WTC11 (cell line): ENCODE data around the gene GNAL. TPM values are rescaled to one million over a fixed set of nuclear protein-coding genes. Genes with fewer than 3 reads are reported as not detected.

Experiments
- ATAC-seq: fragments of 200-7000 bp; cut with Tn5 transposase; 2 replicates; pipeline ENCODE4 v1.10.0; 2021; ENCODE audit warnings: mild to moderate bottlenecking, moderate library complexity
- CTCF ChIA-PET: fragments of 300-600 bp; sonication (Branson Sonifier 250); formaldehyde crosslinking; loops from one replicate; lab custom pipeline; 2021; ENCODE audit warnings: antibody characterized with exemption; lab: Charles Lee
- POLR2A ChIA-PET: fragments of 350-600 bp; sonication (Branson Sonifier 250); formaldehyde crosslinking; loops from one replicate; lab custom pipeline; 2021; ENCODE audit warnings: antibody characterized with exemption; lab: Charles Lee
- DNase-seq: peaks from one replicate; pipeline ENCODE4 v3.0.0; 2021; ENCODE audit warnings: low spot score
- H3K27ac Mint-ChIP-seq: 2 replicates; pipeline ENCODE4 v1.8.0; 2021; ENCODE audit warnings: mixed read lengths
- H3K27me3 Mint-ChIP-seq: 2 replicates; pipeline ENCODE4 v1.8.0; 2021; ENCODE audit warnings: low read depth, mild to moderate bottlenecking, moderate library complexity, mixed read lengths
- H3K36me3 Mint-ChIP-seq: 2 replicates; pipeline ENCODE4 v1.8.0; 2021; ENCODE audit warnings: mixed read lengths
- H3K4me1 Mint-ChIP-seq: 2 replicates; pipeline ENCODE4 v1.8.0; 2022; ENCODE audit warnings: mixed read lengths
- H3K4me3 Mint-ChIP-seq: 2 replicates; pipeline ENCODE4 v1.8.0; 2021; ENCODE audit warnings: mild to moderate bottlenecking, moderate library complexity, mixed read lengths
- H3K9me3 Mint-ChIP-seq: 2 replicates; pipeline ENCODE4 v1.8.0; 2021; ENCODE audit warnings: mixed read lengths
- CREM ChIP-seq: sonication (generic); formaldehyde crosslinking; IDR thresholded peaks from 2 replicates; pipeline ENCODE4 v1.8.1; 2022; ENCODE audit warnings: mild to moderate bottlenecking, missing genetic modification reagents, moderate library complexity
- FOXP1 ChIP-seq: sonication (generic); formaldehyde crosslinking; IDR thresholded peaks from 2 replicates; pipeline ENCODE4 v1.8.0; 2022; ENCODE audit warnings: missing genetic modification reagents, mild to moderate bottlenecking, moderate library complexity, borderline replicate concordance
- GABPB1 ChIP-seq: sonication (generic); formaldehyde crosslinking; IDR thresholded peaks from 2 replicates; pipeline ENCODE4 v1.8.1; 2023; ENCODE audit warnings: mild to moderate bottlenecking, missing genetic modification reagents
- GTF2I ChIP-seq: fragments of 250-450 bp; sonication (Bioruptor Pico); conservative IDR thresholded peaks from 2 replicates; pipeline ENCODE4 v1.4.0; 2021; ENCODE audit warnings: mild to moderate bottlenecking
- MYBL2 ChIP-seq: sonication (generic); formaldehyde crosslinking; IDR thresholded peaks from 2 replicates; pipeline ENCODE4 v1.8.1; 2023; ENCODE audit warnings: mild to moderate bottlenecking, moderate library complexity, missing genetic modification reagents
- NR1H2 ChIP-seq: sonication (generic); formaldehyde crosslinking; IDR thresholded peaks from 2 replicates; pipeline ENCODE4 v1.9.0; 2021; ENCODE audit warnings: mild to moderate bottlenecking, moderate library complexity, missing genetic modification reagents
- NR2C2 ChIP-seq: sonication (generic); formaldehyde crosslinking; IDR thresholded peaks from 2 replicates; pipeline ENCODE4 v1.8.0; 2022; ENCODE audit warnings: mild to moderate bottlenecking, missing genetic modification reagents
- NR3C1 ChIP-seq: sonication (generic); formaldehyde crosslinking; conservative IDR thresholded peaks from 2 replicates; pipeline ENCODE4 v1.8.1; 2023; ENCODE audit warnings: low read depth, mild to moderate bottlenecking, missing genetic modification reagents
- OVOL2 ChIP-seq: fragments of 250-450 bp; sonication (Bioruptor Pico); IDR thresholded peaks from 2 replicates; pipeline ENCODE4 v1.9.0; 2021; ENCODE audit warnings: mild to moderate bottlenecking, borderline replicate concordance
- RORB ChIP-seq: fragments of 250-450 bp; sonication (Bioruptor Pico); IDR thresholded peaks from 2 replicates; pipeline ENCODE4 v1.9.0; 2021; ENCODE audit warnings: mild to moderate bottlenecking
- SMAD3 ChIP-seq: sonication (generic); formaldehyde crosslinking; IDR thresholded peaks from 2 replicates; pipeline ENCODE4 v1.8.0; 2022; ENCODE audit warnings: missing genetic modification reagents, mild to moderate bottlenecking, borderline replicate concordance
- TEAD1 ChIP-seq: sonication (generic); formaldehyde crosslinking; IDR thresholded peaks from 2 replicates; pipeline ENCODE4 v1.8.0; 2022; ENCODE audit warnings: mild to moderate bottlenecking, missing genetic modification reagents
- TEAD4 ChIP-seq: sonication (generic); formaldehyde crosslinking; IDR thresholded peaks from 2 replicates; pipeline ENCODE4 v1.8.0; 2022; ENCODE audit warnings: mild to moderate bottlenecking, missing genetic modification reagents
- ZNF219 ChIP-seq: sonication (generic); formaldehyde crosslinking; IDR thresholded peaks from 2 replicates; pipeline ENCODE4 v1.8.0; 2023; ENCODE audit warnings: missing genetic modification reagents, mild to moderate bottlenecking, borderline replicate concordance
- ZNF263 ChIP-seq: sonication (generic); formaldehyde crosslinking; IDR thresholded peaks from 2 replicates; pipeline ENCODE4 v1.8.1; 2022; ENCODE audit warnings: low read depth, mild to moderate bottlenecking, moderate library complexity, missing genetic modification reagents
- total RNA-seq: library from RNA; stranded (reverse); gene quantifications from 3 replicates; pipeline ENCODE4 v1.2.3, GENCODE V29; 2021
- TF ChIP-seq, protein P1 (sequence below): sonication (generic); formaldehyde crosslinking; IDR thresholded peaks from 2 replicates; pipeline ENCODE4 v1.8.1; 2023; ENCODE audit warnings: mild to moderate bottlenecking, moderate library complexity, missing genetic modification reagents
- TF ChIP-seq, protein P2 (sequence below): fragments of 250-450 bp; sonication (Bioruptor Pico); IDR thresholded peaks from 2 replicates; pipeline ENCODE4 v1.9.0; 2021; ENCODE audit warnings: mild to moderate bottlenecking
- TF ChIP-seq, protein P3 (sequence below): fragments of 250-450 bp; sonication (Bioruptor Pico); IDR thresholded peaks from 2 replicates; pipeline ENCODE4 v1.9.0; 2021; ENCODE audit warnings: moderate library complexity, mild to moderate bottlenecking, inconsistent platforms, borderline replicate concordance
- TF ChIP-seq, protein P4 (sequence below): sonication (generic); formaldehyde crosslinking; IDR thresholded peaks from 2 replicates; pipeline ENCODE4 v1.8.1; 2023; ENCODE audit warnings: mild to moderate bottlenecking, missing genetic modification reagents, moderate library complexity
- TF ChIP-seq, protein P5 (sequence below): fragments of 250-450 bp; sonication (Bioruptor Pico); conservative IDR thresholded peaks from 2 replicates; pipeline ENCODE4 v1.9.0; 2021; ENCODE audit warnings: mild to moderate bottlenecking
- TF ChIP-seq, protein P6 (sequence below): sonication (generic); formaldehyde crosslinking; IDR thresholded peaks from 2 replicates; pipeline ENCODE4 v1.8.1; 2022; ENCODE audit warnings: mild to moderate bottlenecking, missing genetic modification reagents, moderate library complexity, borderline replicate concordance
- TF ChIP-seq, protein P7 (sequence below): sonication (generic); formaldehyde crosslinking; IDR thresholded peaks from 2 replicates; pipeline ENCODE4 v1.8.0; 2022; ENCODE audit warnings: missing genetic modification reagents
- TF ChIP-seq, protein P8 (sequence below): sonication (generic); formaldehyde crosslinking; IDR thresholded peaks from 2 replicates; pipeline ENCODE4 v1.8.0; 2023; ENCODE audit warnings: mild to moderate bottlenecking, missing genetic modification reagents

The GNAL gene
- total RNA-seq, 1 experiment from 2014 or later, result 22.3 TPM

DNA sequence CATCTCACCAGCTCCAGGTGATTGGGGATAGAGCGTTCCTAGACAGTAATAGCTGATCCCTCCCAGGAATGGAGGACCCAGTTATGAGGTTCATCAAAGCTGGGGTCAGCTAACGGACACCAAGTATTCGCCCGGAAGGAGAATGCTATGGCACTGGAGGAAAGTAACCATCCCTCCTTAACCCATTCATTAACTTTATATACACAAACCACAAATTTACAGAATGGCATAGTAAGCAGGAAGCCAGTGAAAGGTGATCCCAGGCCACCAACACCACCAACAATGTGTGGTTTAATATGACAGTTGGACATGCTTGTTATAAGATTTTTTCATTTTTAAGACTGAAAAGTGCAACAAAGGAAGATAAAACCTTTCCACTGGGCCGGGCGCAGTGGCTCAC, 106.9 kb downstream of the GNAL start (continued):
- TF ChIP-seq, protein P1, sequence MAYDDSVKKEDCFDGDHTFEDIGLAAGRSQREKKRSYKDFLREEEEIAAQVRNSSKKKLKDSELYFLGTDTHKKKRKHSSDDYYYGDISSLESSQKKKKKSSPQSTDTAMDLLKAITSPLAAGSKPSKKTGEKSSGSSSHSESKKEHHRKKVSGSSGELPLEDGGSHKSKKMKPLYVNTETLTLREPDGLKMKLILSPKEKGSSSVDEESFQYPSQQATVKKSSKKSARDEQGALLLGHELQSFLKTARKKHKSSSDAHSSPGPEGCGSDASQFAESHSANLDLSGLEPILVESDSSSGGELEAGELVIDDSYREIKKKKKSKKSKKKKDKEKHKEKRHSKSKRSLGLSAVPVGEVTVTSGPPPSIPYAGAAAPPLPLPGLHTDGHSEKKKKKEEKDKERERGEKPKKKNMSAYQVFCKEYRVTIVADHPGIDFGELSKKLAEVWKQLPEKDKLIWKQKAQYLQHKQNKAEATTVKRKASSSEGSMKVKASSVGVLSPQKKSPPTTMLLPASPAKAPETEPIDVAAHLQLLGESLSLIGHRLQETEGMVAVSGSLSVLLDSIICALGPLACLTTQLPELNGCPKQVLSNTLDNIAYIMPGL (CRISPR knock-in tag), result no peak
- no peak for TF ChIP-seq TEAD4 (CRISPR knock-in tag)
- TF ChIP-seq GABPB1 (CRISPR knock-in tag), result no peak
- TF ChIP-seq, protein P2, sequence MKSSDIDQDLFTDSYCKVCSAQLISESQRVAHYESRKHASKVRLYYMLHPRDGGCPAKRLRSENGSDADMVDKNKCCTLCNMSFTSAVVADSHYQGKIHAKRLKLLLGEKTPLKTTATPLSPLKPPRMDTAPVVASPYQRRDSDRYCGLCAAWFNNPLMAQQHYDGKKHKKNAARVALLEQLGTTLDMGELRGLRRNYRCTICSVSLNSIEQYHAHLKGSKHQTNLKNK (CRISPR knock-in tag), result no peak
- no peak for TF ChIP-seq ZNF219 (CRISPR knock-in tag)
- TF ChIP-seq, protein P3, sequence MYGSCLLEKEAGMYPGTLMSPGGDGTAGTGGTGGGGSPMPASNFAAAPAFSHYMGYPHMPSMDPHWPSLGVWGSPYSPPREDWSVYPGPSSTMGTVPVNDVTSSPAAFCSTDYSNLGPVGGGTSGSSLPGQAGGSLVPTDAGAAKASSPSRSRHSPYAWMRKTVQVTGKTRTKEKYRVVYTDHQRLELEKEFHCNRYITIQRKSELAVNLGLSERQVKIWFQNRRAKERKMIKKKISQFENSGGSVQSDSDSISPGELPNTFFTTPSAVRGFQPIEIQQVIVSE, result no peak
- no peak for TF ChIP-seq SMAD3 (CRISPR knock-in tag)
- TF ChIP-seq, protein P4, sequence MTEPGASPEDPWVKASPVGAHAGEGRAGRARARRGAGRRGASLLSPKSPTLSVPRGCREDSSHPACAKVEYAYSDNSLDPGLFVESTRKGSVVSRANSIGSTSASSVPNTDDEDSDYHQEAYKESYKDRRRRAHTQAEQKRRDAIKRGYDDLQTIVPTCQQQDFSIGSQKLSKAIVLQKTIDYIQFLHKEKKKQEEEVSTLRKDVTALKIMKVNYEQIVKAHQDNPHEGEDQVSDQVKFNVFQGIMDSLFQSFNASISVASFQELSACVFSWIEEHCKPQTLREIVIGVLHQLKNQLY (CRISPR knock-in tag), result no peak
- no peak for TF ChIP-seq ZNF263 (CRISPR knock-in tag)
- no peak for TF ChIP-seq RORB (CRISPR knock-in tag)
- TF ChIP-seq, protein P5, sequence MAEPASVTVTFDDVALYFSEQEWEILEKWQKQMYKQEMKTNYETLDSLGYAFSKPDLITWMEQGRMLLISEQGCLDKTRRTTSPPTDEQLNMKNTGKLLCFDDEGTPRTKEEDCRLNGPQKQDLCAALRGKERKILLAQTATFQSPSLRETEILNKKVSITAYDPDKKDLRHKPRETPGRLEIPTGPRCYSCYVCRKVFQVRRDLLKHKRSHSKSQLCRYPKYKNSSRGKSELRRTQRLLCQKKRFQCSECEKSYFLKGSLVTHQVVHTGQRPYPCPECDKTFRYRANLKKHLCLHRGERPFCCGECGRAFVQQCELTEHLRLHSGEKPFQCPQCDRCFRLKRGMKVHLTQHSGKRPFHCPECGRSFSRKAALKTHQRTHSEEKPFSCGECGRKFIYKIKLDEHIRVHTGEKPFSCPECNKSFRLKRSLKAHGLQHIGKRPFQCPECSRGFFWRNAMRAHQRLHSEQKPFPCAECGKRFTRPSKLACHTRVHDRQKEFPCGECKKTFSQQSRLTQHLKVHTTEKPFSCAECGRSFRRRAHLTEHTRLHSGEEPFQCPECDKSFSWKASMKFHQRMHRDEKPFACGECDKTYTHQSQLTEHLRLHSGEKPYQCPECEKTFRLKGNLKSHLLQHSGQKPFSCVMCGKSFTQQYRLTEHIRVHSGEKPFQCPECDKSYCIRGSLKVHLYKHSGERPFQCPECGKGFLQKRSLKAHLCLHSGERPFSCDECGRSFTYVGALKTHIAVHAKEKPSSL (CRISPR knock-in tag), result no peak
- TF ChIP-seq CREM (CRISPR knock-in tag), result no peak

DNA sequence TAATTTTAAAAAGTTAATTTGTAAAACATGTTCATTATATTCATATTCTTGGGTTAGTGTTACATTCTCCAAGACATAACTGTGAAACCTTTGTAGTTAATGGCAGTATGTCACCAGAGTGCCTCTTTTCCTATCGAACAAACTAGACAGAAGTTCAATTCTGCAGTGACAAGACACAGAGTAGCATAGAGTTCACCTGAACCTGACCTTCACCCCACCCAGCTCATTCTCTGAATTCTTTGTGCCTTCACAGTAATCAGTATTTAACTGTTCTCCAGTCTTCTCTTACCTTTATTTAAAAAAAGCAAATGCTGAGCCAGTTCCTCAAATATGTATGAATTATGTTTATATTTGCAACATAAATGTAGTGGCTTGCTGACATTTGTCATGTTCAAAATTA, 109.2 kb downstream of the GNAL start:
- H3K9me3 Mint-ChIP-seq, result peaks cover 7% of the 10 kb centered on the region
- H3K27ac Mint-ChIP-seq, result no peak overlapping the region
- no peak overlapping the region for H3K4me3 Mint-ChIP-seq
- peaks cover 12% of the 10 kb centered on the region for H3K36me3 Mint-ChIP-seq
- no peaks in the 10 kb centered on the region for H3K27me3 Mint-ChIP-seq
- ChIA-PET POLR2A (no interaction called here), CTCF (no interaction called here)
- DNase-seq (no peak), ATAC-seq (no peak)
- H3K4me1 Mint-ChIP-seq, result peaks cover 17% of the 10 kb centered on the region
- TF ChIP-seq NR1H2 (CRISPR knock-in tag) (no peak), NR2C2 (CRISPR knock-in tag) (no peak), GTF2I (no peak), MYBL2 (no peak), NR3C1 (CRISPR knock-in tag) (no peak), TEAD1 (CRISPR knock-in tag) (no peak), OVOL2 (no peak), FOXP1 (no peak)
- TF ChIP-seq, protein P6, sequence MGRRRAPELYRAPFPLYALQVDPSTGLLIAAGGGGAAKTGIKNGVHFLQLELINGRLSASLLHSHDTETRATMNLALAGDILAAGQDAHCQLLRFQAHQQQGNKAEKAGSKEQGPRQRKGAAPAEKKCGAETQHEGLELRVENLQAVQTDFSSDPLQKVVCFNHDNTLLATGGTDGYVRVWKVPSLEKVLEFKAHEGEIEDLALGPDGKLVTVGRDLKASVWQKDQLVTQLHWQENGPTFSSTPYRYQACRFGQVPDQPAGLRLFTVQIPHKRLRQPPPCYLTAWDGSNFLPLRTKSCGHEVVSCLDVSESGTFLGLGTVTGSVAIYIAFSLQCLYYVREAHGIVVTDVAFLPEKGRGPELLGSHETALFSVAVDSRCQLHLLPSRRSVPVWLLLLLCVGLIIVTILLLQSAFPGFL, result no peak
- TF ChIP-seq, protein P7, sequence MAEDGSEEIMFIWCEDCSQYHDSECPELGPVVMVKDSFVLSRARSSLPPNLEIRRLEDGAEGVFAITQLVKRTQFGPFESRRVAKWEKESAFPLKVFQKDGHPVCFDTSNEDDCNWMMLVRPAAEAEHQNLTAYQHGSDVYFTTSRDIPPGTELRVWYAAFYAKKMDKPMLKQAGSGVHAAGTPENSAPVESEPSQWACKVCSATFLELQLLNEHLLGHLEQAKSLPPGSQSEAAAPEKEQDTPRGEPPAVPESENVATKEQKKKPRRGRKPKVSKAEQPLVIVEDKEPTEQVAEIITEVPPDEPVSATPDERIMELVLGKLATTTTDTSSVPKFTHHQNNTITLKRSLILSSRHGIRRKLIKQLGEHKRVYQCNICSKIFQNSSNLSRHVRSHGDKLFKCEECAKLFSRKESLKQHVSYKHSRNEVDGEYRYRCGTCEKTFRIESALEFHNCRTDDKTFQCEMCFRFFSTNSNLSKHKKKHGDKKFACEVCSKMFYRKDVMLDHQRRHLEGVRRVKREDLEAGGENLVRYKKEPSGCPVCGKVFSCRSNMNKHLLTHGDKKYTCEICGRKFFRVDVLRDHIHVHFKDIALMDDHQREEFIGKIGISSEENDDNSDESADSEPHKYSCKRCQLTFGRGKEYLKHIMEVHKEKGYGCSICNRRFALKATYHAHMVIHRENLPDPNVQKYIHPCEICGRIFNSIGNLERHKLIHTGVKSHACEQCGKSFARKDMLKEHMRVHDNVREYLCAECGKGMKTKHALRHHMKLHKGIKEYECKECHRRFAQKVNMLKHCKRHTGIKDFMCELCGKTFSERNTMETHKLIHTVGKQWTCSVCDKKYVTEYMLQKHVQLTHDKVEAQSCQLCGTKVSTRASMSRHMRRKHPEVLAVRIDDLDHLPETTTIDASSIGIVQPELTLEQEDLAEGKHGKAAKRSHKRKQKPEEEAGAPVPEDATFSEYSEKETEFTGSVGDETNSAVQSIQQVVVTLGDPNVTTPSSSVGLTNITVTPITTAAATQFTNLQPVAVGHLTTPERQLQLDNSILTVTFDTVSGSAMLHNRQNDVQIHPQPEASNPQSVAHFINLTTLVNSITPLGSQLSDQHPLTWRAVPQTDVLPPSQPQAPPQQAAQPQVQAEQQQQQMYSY, result no peak
- TF ChIP-seq, protein P8, sequence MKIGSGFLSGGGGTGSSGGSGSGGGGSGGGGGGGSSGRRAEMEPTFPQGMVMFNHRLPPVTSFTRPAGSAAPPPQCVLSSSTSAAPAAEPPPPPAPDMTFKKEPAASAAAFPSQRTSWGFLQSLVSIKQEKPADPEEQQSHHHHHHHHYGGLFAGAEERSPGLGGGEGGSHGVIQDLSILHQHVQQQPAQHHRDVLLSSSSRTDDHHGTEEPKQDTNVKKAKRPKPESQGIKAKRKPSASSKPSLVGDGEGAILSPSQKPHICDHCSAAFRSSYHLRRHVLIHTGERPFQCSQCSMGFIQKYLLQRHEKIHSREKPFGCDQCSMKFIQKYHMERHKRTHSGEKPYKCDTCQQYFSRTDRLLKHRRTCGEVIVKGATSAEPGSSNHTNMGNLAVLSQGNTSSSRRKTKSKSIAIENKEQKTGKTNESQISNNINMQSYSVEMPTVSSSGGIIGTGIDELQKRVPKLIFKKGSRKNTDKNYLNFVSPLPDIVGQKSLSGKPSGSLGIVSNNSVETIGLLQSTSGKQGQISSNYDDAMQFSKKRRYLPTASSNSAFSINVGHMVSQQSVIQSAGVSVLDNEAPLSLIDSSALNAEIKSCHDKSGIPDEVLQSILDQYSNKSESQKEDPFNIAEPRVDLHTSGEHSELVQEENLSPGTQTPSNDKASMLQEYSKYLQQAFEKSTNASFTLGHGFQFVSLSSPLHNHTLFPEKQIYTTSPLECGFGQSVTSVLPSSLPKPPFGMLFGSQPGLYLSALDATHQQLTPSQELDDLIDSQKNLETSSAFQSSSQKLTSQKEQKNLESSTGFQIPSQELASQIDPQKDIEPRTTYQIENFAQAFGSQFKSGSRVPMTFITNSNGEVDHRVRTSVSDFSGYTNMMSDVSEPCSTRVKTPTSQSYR (CRISPR knock-in tag), result no peak
